ENCODE measurements around the gene MRPS10.
"Not testable (repeated sequence)": the region's sequence is repeated elsewhere in the genome, so short reads cannot be mapped to it uniquely, and the experiment has no call there.

Gene MRPS10

DNA sequence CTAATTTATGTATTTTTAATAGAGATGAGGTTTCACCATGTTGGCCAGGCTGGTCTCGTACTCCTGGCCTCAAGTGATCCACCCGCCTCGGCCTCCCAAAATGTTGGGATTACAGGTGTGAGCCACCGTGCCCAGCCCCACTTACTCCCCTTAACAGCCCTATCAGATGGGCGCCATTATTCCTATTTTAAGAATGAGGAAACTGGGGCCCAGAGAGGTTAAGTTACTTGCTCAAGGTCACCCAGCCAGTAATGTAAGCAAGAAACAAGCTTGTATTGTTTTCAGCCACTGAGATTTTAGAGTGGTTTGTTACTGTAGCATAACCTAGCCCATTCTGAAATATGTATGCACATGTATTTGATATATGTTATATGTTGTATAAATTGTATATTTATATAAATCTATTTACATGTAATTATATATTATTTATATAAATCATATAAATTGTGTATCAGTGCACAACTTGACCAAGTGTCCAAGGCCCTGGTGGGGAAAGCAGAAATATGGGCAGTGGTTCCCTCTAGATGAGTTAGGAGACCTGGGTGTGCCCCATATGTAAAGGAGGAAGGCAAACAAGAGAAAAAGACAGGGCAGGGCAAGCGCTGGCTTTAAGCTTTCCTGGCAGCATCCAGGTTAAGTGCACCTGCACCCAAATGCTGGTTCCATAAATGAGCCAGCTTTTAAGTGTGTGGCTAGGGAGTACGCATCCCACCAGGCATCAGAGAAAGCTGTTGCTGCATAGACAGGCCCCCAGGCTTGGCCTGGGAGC lies 45.7 kb downstream of the MRPS10 start:
- no peak for DNase-seq

DNA sequence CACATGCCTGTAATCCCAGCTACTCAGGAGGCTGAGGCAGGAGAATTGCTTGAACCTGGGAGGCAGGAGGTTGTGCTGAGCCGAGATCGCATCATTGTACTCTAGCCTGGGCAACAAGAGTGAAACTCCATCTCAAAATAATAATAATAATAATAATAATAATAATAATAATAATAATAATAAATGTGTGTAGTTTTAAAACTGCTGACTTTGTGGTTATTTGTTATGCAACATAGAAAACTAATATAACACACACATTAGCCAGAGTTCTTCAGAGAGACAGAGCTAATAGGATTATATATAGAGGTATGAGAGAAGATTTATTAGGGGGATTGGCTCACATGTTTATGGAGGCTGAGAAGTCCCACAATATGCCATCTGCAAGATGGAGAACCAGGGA lies 47.9 kb downstream of the MRPS10 start:
- not testable (repeated sequence) for DNase-seq

GRCh38 chr6:42168650-42169049 lies 49.0 kb downstream of the MRPS10 start:
- no peak for DNase-seq

GRCh38 chr6:42166444-42167141 lies 51.1 kb downstream of the MRPS10 start:
- DNase-seq, result peak; percentile 66

DNA sequence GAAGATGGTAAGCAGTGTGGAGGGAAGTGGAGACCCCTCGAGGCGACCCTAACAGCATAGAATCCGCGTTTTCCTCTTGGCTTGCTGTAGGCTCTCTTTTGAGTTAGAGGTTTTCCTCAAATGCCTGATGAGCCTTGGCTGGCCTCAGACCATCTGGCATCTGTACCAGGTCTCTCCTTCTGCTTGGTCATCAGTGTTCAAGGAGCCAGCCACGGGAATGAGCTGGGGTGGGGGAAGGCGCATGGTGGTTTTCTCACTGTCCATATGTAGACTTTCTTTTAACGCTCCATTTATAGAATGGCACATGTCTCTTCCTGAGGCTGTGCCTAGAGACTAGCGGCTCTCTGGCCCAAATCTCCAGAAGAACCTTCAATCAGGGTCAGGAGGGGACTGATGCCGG lies 52.6 kb downstream of the MRPS10 start:
- no peak for DNase-seq

GRCh38 chr6:42163981-42164380 lies 53.7 kb downstream of the MRPS10 start:
- DNase-seq, result no peak

DNA sequence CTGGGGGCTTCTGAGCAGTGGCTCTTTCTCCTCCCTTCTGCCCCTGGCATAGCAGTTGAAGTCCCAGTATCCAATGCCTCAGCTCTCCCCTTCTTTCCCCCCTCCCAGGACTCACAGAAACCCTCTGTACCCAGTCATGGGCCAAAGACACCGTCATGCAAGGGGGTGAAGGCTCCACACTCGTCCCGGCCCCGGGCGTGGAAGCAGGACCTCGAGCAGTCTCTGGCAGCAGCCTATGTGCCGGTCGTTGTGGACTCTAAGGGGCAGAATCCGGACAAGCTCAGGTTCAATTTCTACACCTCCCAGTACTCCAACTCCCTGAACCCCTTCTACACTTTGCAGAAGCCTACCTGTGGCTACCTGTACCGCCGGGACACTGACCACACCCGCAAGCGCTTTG lies 54.8 kb downstream of the MRPS10 start:
- DNase-seq, result no peak

DNA sequence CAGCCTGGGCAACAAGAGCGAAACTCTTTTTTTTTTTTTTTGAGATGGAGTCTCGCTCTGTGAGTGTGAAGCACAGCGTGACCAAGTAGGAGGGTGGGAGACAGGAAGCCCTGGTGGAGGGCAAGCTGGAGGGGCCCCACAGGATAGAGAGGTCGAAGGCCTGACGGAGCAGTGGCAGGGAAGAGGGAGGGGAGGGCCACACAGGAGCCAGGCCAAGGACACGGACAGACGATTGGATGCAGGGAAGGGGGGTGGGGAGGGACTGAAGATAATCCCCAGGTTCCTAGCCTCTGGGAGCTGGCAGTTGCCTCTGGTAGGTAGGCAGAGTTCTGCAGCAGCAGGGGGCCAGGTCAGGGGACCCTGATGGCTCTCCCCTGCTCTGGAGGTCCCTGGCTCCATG lies 55.3 kb downstream of the MRPS10 start:
- DNase-seq, result no peak

GRCh38 chr6:42159431-42160024 lies 58.1 kb downstream of the MRPS10 start:
- no peak for DNase-seq

- DNase-seq, result no peak
These were observed 59.0 kb downstream of the MRPS10 start for GRCh38 chr6:42158631-42159030.

- DNase-seq, result no peak
These were observed 59.6 kb downstream of the MRPS10 start for GRCh38 chr6:42158011-42158410.

Measured in NCI-H2171 (cell line).